Kidney (tissue), 14 donors: Measurements from ENCODE around the gene ATG13. TPM values are rescaled to one million over a fixed set of nuclear protein-coding genes. Genes with fewer than 3 reads are reported as not detected.
A peak's percentile ranks its signal among the peaks of the same experiment; 100 is the strongest.

Experiments
- DNase-seq, 5 donors: peaks; one replicate each; pipeline ENCODE4 v3.0.0-alpha.2; 2013 to 2020
- FAIRE-seq: peaks from 2 replicates; lab custom pipeline; 2012; peaks lifted over from hg19 to GRCh38; lab: Jason Lieb, UNC
- H3K27ac ChIP-seq, 2 donors: one replicate each; pipeline ENCODE4 v1.7.0; 2013; ENCODE audit warnings: low read depth in 2 of 2, low read length in 2 of 2, inconsistent platforms in 1 of 2
- H3K27me3 ChIP-seq: one replicate; pipeline ENCODE4 v1.7.1; 2013; ENCODE audit warnings: low read length, inconsistent platforms; ENCODE audit not compliant: control insufficient read depth, insufficient read depth
- H3K36me3 ChIP-seq, 3 donors: one replicate each; pipeline versions ENCODE4 v1.7.0 to v1.7.1; 2013; ENCODE audit warnings: low read length in 3 of 3, control low read depth in 1 of 3, inconsistent platforms in 1 of 3; ENCODE audit not compliant: insufficient read depth in 3 of 3, control insufficient read depth in 2 of 3
- H3K4me1 ChIP-seq, 3 donors: one replicate each; pipeline versions ENCODE4 v1.7.0 to v1.7.1; 2013; ENCODE audit warnings: low read length in 3 of 3, inconsistent platforms in 1 of 3, low read depth in 1 of 3; ENCODE audit not compliant: control insufficient read depth in 2 of 3, insufficient read depth in 2 of 3
- H3K4me3 ChIP-seq, 3 donors: one replicate each; pipeline versions ENCODE4 v1.7.0 to v1.8.1; 2013; ENCODE audit warnings: low read length in 3 of 3, control low read depth in 1 of 3, inconsistent platforms in 1 of 3
- H3K9ac ChIP-seq, 3 donors: one replicate each; pipeline versions ENCODE4 v1.7.0 to v1.7.1; 2013; ENCODE audit warnings: low read length in 3 of 3, control low read depth in 1 of 3, inconsistent platforms in 1 of 3
- H3K9me3 ChIP-seq, 3 donors: one replicate each; pipeline versions ENCODE4 v1.7.0 to v1.7.1; 2013; ENCODE audit warnings: low read length in 3 of 3, control low read depth in 1 of 3, inconsistent platforms in 1 of 3; ENCODE audit not compliant: control insufficient read depth in 2 of 3, insufficient read depth in 1 of 3
- CTCF ChIP-seq: IDR thresholded peaks from 3 replicates; pipeline ENCODE4 v1.5.1; 2012; ENCODE audit warnings: mild to moderate bottlenecking, moderate library complexity, borderline replicate concordance; ENCODE audit not compliant: insufficient read depth; ENCODE audit errors: extremely low read depth
- intact Hi-C: fragments of 100-400 bp; cut with DNase I; formaldehyde crosslinking; loops from one replicate; pipeline ENCODE4 v1.11.1; 2022
- polyA plus RNA-seq: library from polyadenylated mRNA; stranded (reverse); fragments of 350-450 nt; fragmentation: Illumina TruSeq; extraction: RNeasy Lipid Tissue Mini Kit (QIAGEN cat#74804); gene quantifications from one replicate; pipeline ENCODE4 v1.2.3, GENCODE V29; 2014; ENCODE audit warnings: low read depth, low replicate concordance; ENCODE audit not compliant: insufficient read depth
- total RNA-seq: library from RNA; stranded (reverse); fragmentation: NEBNext Ultra II Directional; extraction: Animal tissue kit (Norgen Biotek cat#: 25700); gene quantifications from one replicate; pipeline ENCODE4 v1.2.1, GENCODE V29; 2021
- donor health status: control.
- donor health status: control.
- donor health status: control.
- donor health status: control.
- donor health status: control.
- donor health status: DM: yes; HTN: yes; CAD: no.
- donor health status: Normal renal cell carcinoma (clear cell type).

ATG13 gene
- total and polyA plus RNA-seq, 2 donors from 2014 or later: 40.1 to 73.5 TPM

DNA sequence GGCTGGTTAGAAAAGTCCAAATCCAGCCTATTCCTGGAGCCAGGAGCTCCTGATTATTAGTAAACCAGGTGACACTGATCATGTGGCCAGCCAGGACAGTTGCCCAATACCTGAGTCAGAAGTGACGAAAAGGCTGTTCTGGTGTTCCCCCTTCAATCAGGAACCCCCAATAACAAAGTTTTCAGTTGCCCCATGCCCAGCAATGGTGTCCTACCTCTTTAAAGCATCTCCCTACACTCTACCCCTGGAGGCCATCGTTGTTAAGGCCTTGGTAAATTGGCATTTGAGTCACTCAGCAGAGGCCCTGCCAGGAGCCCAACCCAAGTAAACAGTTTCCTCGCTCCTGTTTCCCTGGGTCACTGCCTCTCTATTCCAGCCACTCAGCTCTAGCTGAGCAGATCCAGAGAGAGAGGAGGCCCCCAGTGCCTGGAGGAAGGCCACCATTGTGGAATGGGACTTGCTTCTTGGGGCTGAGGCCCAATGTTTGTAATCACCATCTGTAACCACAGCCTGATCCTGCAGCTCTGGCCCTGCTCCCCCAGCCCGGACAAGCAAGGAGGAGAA lies 58.0 kb downstream of the ATG13 start:
- peak overlapping the region; percentile 39 to 78 for H3K27ac ChIP-seq
- H3K9me3 ChIP-seq: no peaks in the 10 kb centered on the region
- peaks cover 3 to 36% (median 34%) of the 10 kb centered on the region in 3 donors for H3K36me3 ChIP-seq
- intact Hi-C loops: no loop called here
- H3K4me1 ChIP-seq: peaks cover 0 to 22% (median 0%) of the 10 kb centered on the region in 3 donors
- peak in 2 of 5 donors; percentile 24 to 31 for DNase-seq
- no peak for TF ChIP-seq CTCF
- no peaks in the 10 kb centered on the region for H3K27me3 ChIP-seq
- FAIRE-seq: no peak
- H3K4me3 ChIP-seq: no peak overlapping the region
- no peak overlapping the region for H3K9ac ChIP-seq

DNA sequence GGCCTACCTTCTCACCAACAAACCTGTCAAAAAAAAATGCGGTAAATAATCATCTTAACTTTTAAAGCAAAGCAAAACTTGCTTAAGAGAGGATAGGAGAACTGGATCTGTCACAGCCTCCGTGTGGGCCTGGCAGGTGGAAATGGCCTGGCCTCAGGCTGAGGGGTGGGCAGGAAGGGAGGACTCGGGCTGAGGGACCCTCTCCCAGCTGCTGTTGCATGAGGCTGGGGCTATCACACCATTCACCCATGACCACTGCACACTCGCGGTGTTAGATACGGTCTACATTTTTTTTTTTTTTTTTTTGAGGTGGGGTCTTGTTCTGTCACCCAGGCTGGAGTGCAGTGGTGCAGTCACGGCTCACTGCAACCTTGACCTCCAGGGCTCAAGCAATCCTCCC lies 58.6 kb downstream of the ATG13 start:
- peaks cover 0 to 37% (median 30%) of the 10 kb centered on the region in 3 donors for H3K36me3 ChIP-seq
- peaks cover 0 to 22% (median 0%) of the 10 kb centered on the region in 3 donors for H3K4me1 ChIP-seq
- intact Hi-C loops: no loop called here
- peak overlapping the region in 1 of 2 donors; percentile 78 for H3K27ac ChIP-seq
- no peaks in the 10 kb centered on the region for H3K27me3 ChIP-seq
- no peak overlapping the region for H3K9ac ChIP-seq
- FAIRE-seq: no peak
- no peak for DNase-seq
- no peak for TF ChIP-seq CTCF
- H3K9me3 ChIP-seq: no peaks in the 10 kb centered on the region
- H3K4me3 ChIP-seq: no peak overlapping the region

DNA sequence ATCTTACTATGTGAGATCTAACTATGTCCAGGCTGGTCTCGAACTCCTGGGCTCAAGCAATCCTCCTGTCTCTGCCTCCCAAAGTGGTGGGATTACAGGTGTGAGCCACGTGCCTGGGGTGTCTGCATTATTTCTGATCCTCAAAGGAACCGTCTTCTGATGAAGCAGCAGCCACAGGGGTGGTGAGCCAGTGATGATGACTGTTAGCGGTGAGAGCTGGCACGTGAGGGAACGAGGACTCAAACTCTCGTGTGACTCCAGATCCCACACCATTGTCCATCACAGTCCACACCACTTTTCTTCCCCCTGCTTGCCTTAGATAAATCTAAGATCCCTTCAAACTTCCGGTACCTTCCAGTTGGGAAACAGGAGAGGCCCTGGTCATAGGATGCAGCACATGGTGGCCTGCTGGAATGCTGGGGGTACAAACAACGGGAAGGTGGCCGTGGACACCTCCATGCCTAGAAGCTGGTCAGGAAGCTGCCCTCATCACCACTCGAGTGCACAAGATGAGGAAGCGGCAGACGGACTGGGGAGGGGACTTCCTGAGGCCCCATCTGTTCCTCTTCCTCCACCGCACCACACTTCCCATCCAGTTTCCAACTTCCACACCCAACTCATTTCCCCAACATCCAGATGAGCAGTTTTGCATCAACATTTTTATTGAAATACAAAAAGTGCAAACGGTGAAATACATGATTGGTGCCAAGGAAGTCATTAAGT lies 59.2 kb downstream of the ATG13 start:
- FAIRE-seq (no peak), DNase-seq (peak in 1 of 5 donors; percentile 46)
- Histone ChIP-seq H3K9ac (no peak overlapping the region), H3K36me3 (peaks cover 0 to 38% (median 27%) of the 10 kb centered on the region in 3 donors), H3K27me3 (no peaks in the 10 kb centered on the region), H3K4me3 (no peak overlapping the region), H3K27ac (no peak overlapping the region), H3K4me1 (peaks cover 0 to 22% (median 0%) of the 10 kb centered on the region in 3 donors), H3K9me3 (no peaks in the 10 kb centered on the region)
- intact Hi-C loops: no loop called here
- no peak for TF ChIP-seq CTCF
